HepG2 (cell line): ENCODE results near the gene USF1. TPM values are rescaled to one million over a fixed set of nuclear protein-coding genes. Genes with fewer than 3 reads are reported as not detected.

Experiments
- ARID5B ChIP-seq: IDR thresholded peaks from 2 replicates; pipeline ENCODE4 v1.4.0; 2020; ENCODE audit warnings: mild to moderate bottlenecking, missing genetic modification reagents
- ATF5 ChIP-seq: sonication (generic); formaldehyde crosslinking; IDR thresholded peaks from 2 replicates; pipeline ENCODE4 v1.4.0; 2020; ENCODE audit warnings: mild to moderate bottlenecking, low read depth, missing genetic modification reagents
- CENPT ChIP-seq: sonication (generic); formaldehyde crosslinking; IDR thresholded peaks from 2 replicates; pipeline ENCODE4 v1.8.0; 2022; ENCODE audit warnings: low read depth, mild to moderate bottlenecking, moderate library complexity, missing genetic modification reagents
- DR1 ChIP-seq: sonication (generic); formaldehyde crosslinking; IDR thresholded peaks from 2 replicates; pipeline ENCODE4 v1.8.0; 2021; ENCODE audit warnings: mild to moderate bottlenecking, missing genetic modification reagents, inconsistent platforms
- ELF4 ChIP-seq: sonication (generic); formaldehyde crosslinking; IDR thresholded peaks from 2 replicates; pipeline ENCODE4 v1.5.0; 2020; ENCODE audit warnings: missing genetic modification reagents, mild to moderate bottlenecking, moderate library complexity, borderline replicate concordance
- FOXJ3 ChIP-seq: sonication (generic); formaldehyde crosslinking; IDR thresholded peaks from 2 replicates; pipeline ENCODE4 v1.4.0; 2020; ENCODE audit warnings: missing genetic modification reagents, mild to moderate bottlenecking, borderline replicate concordance
- HDAC1 ChIP-seq: sonication (generic); formaldehyde crosslinking; IDR thresholded peaks from 2 replicates; pipeline ENCODE4 v1.5.1; 2020; ENCODE audit warnings: mild to moderate bottlenecking, missing genetic modification reagents
- HOXA7 ChIP-seq: sonication (generic); formaldehyde crosslinking; IDR thresholded peaks from 2 replicates; pipeline ENCODE4 v1.8.1; 2022; ENCODE audit warnings: mild to moderate bottlenecking, missing genetic modification reagents, moderate library complexity
- HOXD1 ChIP-seq: sonication (generic); formaldehyde crosslinking; IDR thresholded peaks from 2 replicates; pipeline ENCODE4 v1.5.0; 2020; ENCODE audit warnings: missing genetic modification reagents
- NCOA1 ChIP-seq: sonication (generic); formaldehyde crosslinking; IDR thresholded peaks from 2 replicates; pipeline ENCODE4 v1.9.0; 2021; ENCODE audit warnings: missing genetic modification reagents
- PCBP1 ChIP-seq: fragments of 200-400 bp; formaldehyde crosslinking; IDR thresholded peaks from 2 replicates; pipeline ENCODE4 v1.6.1; 2017; ENCODE audit warnings: mild to moderate bottlenecking, low read depth, low read length, borderline replicate concordance
- PITX1 ChIP-seq: sonication (generic); formaldehyde crosslinking; IDR thresholded peaks from 2 replicates; pipeline ENCODE4 v1.5.1; 2020; ENCODE audit warnings: mild to moderate bottlenecking, missing genetic modification reagents
- REST ChIP-seq, 2 experiments: IDR thresholded peaks; 2 replicates each; pipeline ENCODE4 v1.6.1; 2011 to 2012; ENCODE audit warnings: low read length in 2 of 2, borderline replicate concordance in 1 of 2, low read depth in 1 of 2, mild to moderate bottlenecking in 1 of 2, moderate library complexity in 1 of 2
- ZBTB38 ChIP-seq: sonication (generic); formaldehyde crosslinking; IDR thresholded peaks from 2 replicates; pipeline ENCODE4 v1.5.1; 2020; ENCODE audit warnings: mild to moderate bottlenecking, missing genetic modification reagents
- ZFP41 ChIP-seq: sonication (generic); formaldehyde crosslinking; IDR thresholded peaks from 2 replicates; pipeline ENCODE4 v1.4.0; 2020; ENCODE audit warnings: mild to moderate bottlenecking, missing genetic modification reagents, borderline replicate concordance
- ZNF256 ChIP-seq: sonication (generic); formaldehyde crosslinking; conservative IDR thresholded peaks from 2 replicates; pipeline ENCODE4 v1.4.0; 2020; ENCODE audit warnings: missing genetic modification reagents
- ZNF44 ChIP-seq: sonication (generic); formaldehyde crosslinking; IDR thresholded peaks from 2 replicates; pipeline ENCODE4 v1.5.1; 2020; ENCODE audit warnings: mild to moderate bottlenecking, missing genetic modification reagents
- ZNF639 ChIP-seq: conservative IDR thresholded peaks from 2 replicates; pipeline ENCODE4 v1.6.1; 2018; ENCODE audit warnings: missing genetic modification reagents
- ZNF660 ChIP-seq: sonication (generic); formaldehyde crosslinking; IDR thresholded peaks from 2 replicates; pipeline ENCODE4 v1.5.1; 2020; ENCODE audit warnings: mild to moderate bottlenecking, low read depth, missing genetic modification reagents, borderline replicate concordance
- ZNF674 ChIP-seq: sonication (generic); formaldehyde crosslinking; IDR thresholded peaks from 2 replicates; pipeline ENCODE4 v1.5.0; 2020; ENCODE audit warnings: low read depth, mild to moderate bottlenecking, missing genetic modification reagents
- polyA plus RNA-seq, 8 experiments: library from polyadenylated mRNA; depleted of rRNA in 3 of 8; stranded (reverse) in 7 of 8; unstranded in 1 of 8; fragments of >200 nt; fragmentation: Illumina TruSeq in 4 of 8; extraction: Trizol in 4 of 8; gene quantifications; 2 replicates each; pipeline versions ENCODE4 v1.2.1 to v1.2.3, GENCODE V29; 2011 to 2016; ENCODE audit warnings: low read depth in 4 of 8, missing spikeins in 1 of 8, mixed read lengths in 1 of 8; ENCODE audit not compliant: insufficient read depth in 1 of 8
- total RNA-seq, 5 experiments: library from RNA; depleted of rRNA; stranded (reverse); fragments of >200 nt; fragmentation: Illumina TruSeq; extraction: Trizol; gene quantifications; 2 replicates each; pipeline ENCODE4 v1.2.3, GENCODE V29; 2016; ENCODE audit warnings: low read depth in 1 of 5

Gene USF1
- total and polyA plus RNA-seq, 2 of the 13 experiments (the other 11 are each of a cell fraction or from before 2014, with no cell fraction given), result 26.9 to 39.4 TPM

- TF ChIP-seq ARID5B (CRISPR knock-in tag) (peak; percentile 93), DR1 (CRISPR knock-in tag) (no peak), HOXA7 (no peak), REST (IDR thresholded peaks at IDR 0.05; ENCODE audit: borderline replicate concordance in 1 of 2, low read depth in 1 of 2, low read length in 2 of 2) (peak in 1 of 2 experiments; percentile 53; a peak in 1 of 4 replicates), ATF5 (peak; percentile 78; the same call in 1 of the 2 replicates), ZNF674 (CRISPR knock-in tag) (no peak), ZFP41 (CRISPR knock-in tag) (no peak), ZBTB38 (CRISPR knock-in tag) (peak; percentile 37; the same call in 1 of the 2 replicates), PITX1 (CRISPR knock-in tag) (peak; percentile 88), ZNF256 (CRISPR knock-in tag) (no peak), CENPT (no peak), HDAC1 (peak; percentile 95), PCBP1 (no peak), HOXD1 (CRISPR knock-in tag) (peak; percentile 54), ZNF639 (CRISPR knock-in tag) (peak; percentile 78; the same call in 1 of the 2 replicates), ZNF44 (no peak), ZNF660 (CRISPR knock-in tag) (no peak), NCOA1 (CRISPR knock-in tag) (peak; percentile 52; the same call in 1 of the 2 replicates), FOXJ3 (peak; percentile 92), ELF4 (CRISPR knock-in tag) (peak; percentile 91)
Observed at GRCh38 chr1:161013488-161014230, 32.1 kb downstream of the USF1 start (continued).
